Activated gamma-delta T cell treated with Interleukin-2 at 50 U/mL for 16 hours (primary cell): ENCODE results near the gene LRRC52.

Source experiments
- DNase-seq: peaks from one replicate; pipeline ENCODE4 v3.0.0-alpha.2; 2020

The LRRC52 gene

GRCh38 chr1:165539306-165539705, 4.5 kb upstream of the LRRC52 start:
- no peak for DNase-seq

- no peak for DNase-seq
Observed at GRCh38 chr1:165539908-165540307, 3.9 kb upstream of the LRRC52 start.

- DNase-seq = no peak
Observed at GRCh38 chr1:165542015-165542631, 1.7 kb upstream of the LRRC52 start.

- no peak for DNase-seq
Observed at GRCh38 chr1:165542647-165543046, 1.2 kb upstream of the LRRC52 start.

GRCh38 chr1:165544996-165545395, 1.2 kb downstream of the LRRC52 start:
- DNase-seq = no peak

GRCh38 chr1:165545974-165546373, 2.2 kb downstream of the LRRC52 start:
- DNase-seq = no peak

GRCh38 chr1:165549973-165550372, 6.2 kb downstream of the LRRC52 start:
- no peak for DNase-seq

GRCh38 chr1:165551469-165551868, 7.7 kb downstream of the LRRC52 start:
- DNase-seq = no peak

GRCh38 chr1:165560883-165561656, 17.3 kb downstream of the LRRC52 start:
- no peak for DNase-seq

- no peak for DNase-seq
Observed at GRCh38 chr1:165562571-165562970, 18.8 kb downstream of the LRRC52 start.

- no peak for DNase-seq
Observed at GRCh38 chr1:165563551-165563950, 19.8 kb downstream of the LRRC52 start.

GRCh38 chr1:165564561-165564960, 20.8 kb downstream of the LRRC52 start:
- no peak for DNase-seq

GRCh38 chr1:165565751-165566490, 22.1 kb downstream of the LRRC52 start:
- DNase-seq = no peak

- no peak for DNase-seq
Observed at GRCh38 chr1:165570078-165570477, 26.3 kb downstream of the LRRC52 start.

- DNase-seq = no peak
Observed at GRCh38 chr1:165573787-165574186, 30.0 kb downstream of the LRRC52 start.

- no peak for DNase-seq
Observed at GRCh38 chr1:165574295-165574694, 30.5 kb downstream of the LRRC52 start.

- DNase-seq = no peak
Observed at GRCh38 chr1:165575468-165576099, 31.8 kb downstream of the LRRC52 start.

GRCh38 chr1:165576536-165576935, 32.7 kb downstream of the LRRC52 start:
- DNase-seq = no peak

- no peak for DNase-seq
Observed at GRCh38 chr1:165577707-165578106, 33.9 kb downstream of the LRRC52 start.

- DNase-seq = no peak
Observed at GRCh38 chr1:165580931-165581871, 37.4 kb downstream of the LRRC52 start.

- DNase-seq = no peak
Observed at GRCh38 chr1:165581926-165582325, 38.1 kb downstream of the LRRC52 start.

- DNase-seq = no peak
Observed at GRCh38 chr1:165586398-165586797, 42.6 kb downstream of the LRRC52 start.
